COLO829 (cell line): ENCODE data around the gene KLHL12.

Experiments
- DNase-seq: peaks from one replicate; pipeline ENCODE4 v3.0.0; 2012; ENCODE audit warnings: low spot score

KLHL12 gene

GRCh38 chr1:202880961-202881460 lies 46.0 kb downstream of the KLHL12 start:
- DNase-seq = no peak

- no peak for DNase-seq
These were observed 47.0 kb downstream of the KLHL12 start for GRCh38 chr1:202880062-202880461.

GRCh38 chr1:202879128-202879527 lies 47.9 kb downstream of the KLHL12 start:
- DNase-seq = no peak

GRCh38 chr1:202873026-202873425 lies 54.0 kb downstream of the KLHL12 start:
- no peak for DNase-seq

- no peak for DNase-seq
These were observed 55.7 kb downstream of the KLHL12 start for GRCh38 chr1:202871367-202871766.

- DNase-seq = no peak
These were observed 64.1 kb downstream of the KLHL12 start for GRCh38 chr1:202862679-202863560.

- DNase-seq = peak; percentile 79
These were observed 65.5 kb downstream of the KLHL12 start for GRCh38 chr1:202861420-202862132.

- DNase-seq = no peak
These were observed 66.2 kb downstream of the KLHL12 start for GRCh38 chr1:202860744-202861419.

GRCh38 chr1:202858789-202859414 lies 68.1 kb downstream of the KLHL12 start:
- no peak for DNase-seq

GRCh38 chr1:202858331-202858730 lies 68.7 kb downstream of the KLHL12 start:
- no peak for DNase-seq

- DNase-seq = no peak
These were observed 69.9 kb downstream of the KLHL12 start for GRCh38 chr1:202857136-202857610.

GRCh38 chr1:202856014-202856413 lies 71.0 kb downstream of the KLHL12 start:
- DNase-seq = no peak

GRCh38 chr1:202854787-202855186 lies 72.2 kb downstream of the KLHL12 start:
- DNase-seq = no peak

- peak; percentile 85 for DNase-seq
These were observed 74.7 kb downstream of the KLHL12 start for GRCh38 chr1:202852163-202852904.

GRCh38 chr1:202850593-202851362 lies 76.3 kb downstream of the KLHL12 start:
- DNase-seq = no peak

GRCh38 chr1:202848191-202848542 lies 78.9 kb downstream of the KLHL12 start:
- DNase-seq = no peak

- DNase-seq = no peak
These were observed 82.1 kb downstream of the KLHL12 start for GRCh38 chr1:202844935-202845334.

GRCh38 chr1:202844259-202844658 lies 82.8 kb downstream of the KLHL12 start:
- DNase-seq = no peak

- no peak for DNase-seq
These were observed 84.0 kb downstream of the KLHL12 start for GRCh38 chr1:202843081-202843480.
